H9 (cell line): ENCODE measurements around the gene NT5DC3. TPM values are rescaled to one million over a fixed set of nuclear protein-coding genes. Genes with fewer than 3 reads are reported as not detected.

Experiments used
- DNase-seq: peaks from one replicate; pipeline ENCODE4 v3.0.0-alpha.2; 2017
- H2AFZ ChIP-seq: one replicate; pipeline ENCODE4 v1.6.1; 2013; ENCODE audit warnings: mild to moderate bottlenecking, low read length, control low read depth, moderate library complexity
- H2AK5ac ChIP-seq: 2 replicates; pipeline ENCODE4 v1.6.1; 2013; ENCODE audit warnings: low read length, control low read depth, mixed read lengths; ENCODE audit not compliant: insufficient read length
- H2BK120ac ChIP-seq: one replicate; pipeline ENCODE4 v1.6.1; 2013; ENCODE audit warnings: low read depth, mild to moderate bottlenecking, low read length, control low read depth, inconsistent platforms; ENCODE audit not compliant: poor library complexity, severe bottlenecking
- H2BK12ac ChIP-seq: 2 replicates; pipeline ENCODE4 v1.6.1; 2013; ENCODE audit warnings: low read length, control low read depth, mixed read lengths, low read depth; ENCODE audit not compliant: insufficient read length
- H2BK15ac ChIP-seq: 2 replicates; pipeline ENCODE4 v1.6.1; 2013; ENCODE audit warnings: low read depth, low read length, control low read depth
- H2BK20ac ChIP-seq: one replicate; pipeline ENCODE4 v1.6.1; 2013; ENCODE audit warnings: low read depth, mild to moderate bottlenecking, low read length, control low read depth, inconsistent platforms; ENCODE audit not compliant: poor library complexity, severe bottlenecking
- H2BK5ac ChIP-seq: 2 replicates; pipeline ENCODE4 v1.6.1; 2013; ENCODE audit warnings: low read length, control low read depth, mixed read lengths; ENCODE audit not compliant: insufficient read length
- H3K14ac ChIP-seq: 2 replicates; pipeline ENCODE4 v1.6.1; 2013; ENCODE audit warnings: low read length, control low read depth; ENCODE audit not compliant: insufficient read depth
- H3K18ac ChIP-seq: 2 replicates; pipeline ENCODE4 v1.6.1; 2013; ENCODE audit warnings: low read depth, mild to moderate bottlenecking, mixed read lengths, low read length, control low read depth; ENCODE audit not compliant: insufficient read length
- H3K23ac ChIP-seq: 2 replicates; pipeline ENCODE4 v1.6.1; 2013; ENCODE audit warnings: low read length, control low read depth, mixed read lengths, low read depth; ENCODE audit not compliant: insufficient read length
- H3K23me2 ChIP-seq: 2 replicates; pipeline ENCODE4 v1.6.1; 2013; ENCODE audit warnings: low read depth, mild to moderate bottlenecking, mixed read lengths, low read length, control low read depth; ENCODE audit not compliant: insufficient read length, poor library complexity, severe bottlenecking
- H3K27ac ChIP-seq: 2 replicates; pipeline ENCODE4 v1.5.1; 2013; ENCODE audit warnings: low read length, control low read depth, mixed read lengths, low read depth; ENCODE audit not compliant: insufficient read length
- H3K27me3 ChIP-seq: 2 replicates; pipeline ENCODE4 v1.6.1; 2013; ENCODE audit warnings: low read length, control low read depth, inconsistent platforms; ENCODE audit not compliant: insufficient read depth
- H3K4ac ChIP-seq: 2 replicates; pipeline ENCODE4 v1.6.1; 2013; ENCODE audit warnings: low read depth, mild to moderate bottlenecking, control low read depth, inconsistent platforms, low read length, moderate library complexity
- H3K4me1 ChIP-seq: 2 replicates; pipeline ENCODE4 v1.6.1; 2013; ENCODE audit warnings: low read length, control low read depth, inconsistent platforms; ENCODE audit not compliant: insufficient read depth
- H3K4me2 ChIP-seq: 2 replicates; pipeline ENCODE4 v1.6.1; 2013; ENCODE audit warnings: low read length, control low read depth, mixed read lengths; ENCODE audit not compliant: insufficient read length, insufficient read depth
- H3K56ac ChIP-seq: 2 replicates; pipeline ENCODE4 v1.6.1; 2013; ENCODE audit warnings: low read depth, mild to moderate bottlenecking, mixed read lengths, low read length, control low read depth; ENCODE audit not compliant: insufficient read length
- H3K79me1 ChIP-seq: 2 replicates; pipeline ENCODE4 v1.6.1; 2013; ENCODE audit warnings: low read depth, mild to moderate bottlenecking, moderate library complexity, low read length, control low read depth, inconsistent platforms; ENCODE audit not compliant: insufficient read depth, poor library complexity, severe bottlenecking
- H3K79me2 ChIP-seq: 2 replicates; pipeline ENCODE4 v1.6.1; 2013; ENCODE audit warnings: low read length, control low read depth, inconsistent platforms; ENCODE audit not compliant: insufficient read depth
- H3K9ac ChIP-seq: 2 replicates; pipeline ENCODE4 v1.6.1; 2013; ENCODE audit warnings: low read length, control low read depth, mixed read lengths; ENCODE audit not compliant: insufficient read length; ENCODE audit errors: extremely low read depth
- H3K9me3 ChIP-seq: one replicate; pipeline ENCODE4 v1.6.1; 2013; ENCODE audit warnings: low read depth, low read length, inconsistent platforms; ENCODE audit not compliant: control insufficient read depth
- H3T11ph ChIP-seq: one replicate; pipeline ENCODE4 v1.6.1; 2013; ENCODE audit warnings: mild to moderate bottlenecking, low read length, control low read depth, inconsistent platforms
- H4K20me1 ChIP-seq: one replicate; pipeline ENCODE4 v1.6.1; 2013; ENCODE audit not compliant: control insufficient read depth, insufficient read length, insufficient read depth
- H4K5ac ChIP-seq: 2 replicates; pipeline ENCODE4 v1.6.1; 2013; ENCODE audit warnings: low read depth, mild to moderate bottlenecking, mixed read lengths, low read length, control low read depth; ENCODE audit not compliant: insufficient read length
- H4K8ac ChIP-seq: replicated peaks from 2 replicates; pipeline ENCODE4 v1.6.1; 2013; ENCODE audit warnings: low read length, control low read depth, mixed read lengths, low read depth; ENCODE audit not compliant: insufficient read length
- H4K91ac ChIP-seq: 2 replicates; pipeline ENCODE4 v1.6.1; 2013; ENCODE audit warnings: low read depth, mild to moderate bottlenecking, moderate library complexity, mixed read lengths, low read length, control low read depth; ENCODE audit not compliant: insufficient read length
- H3K27ac Mint-ChIP-seq, 3 experiments: 2 replicates in 2 of 3; 3 replicates in 1 of 3; pipeline ENCODE4 v1.8.0; 2020 to 2021; ENCODE audit warnings: mixed read lengths in 3 of 3, mild to moderate bottlenecking in 1 of 3, moderate library complexity in 1 of 3
- H3K27me3 Mint-ChIP-seq: 2 replicates; pipeline ENCODE4 v1.8.0; 2021; ENCODE audit warnings: low read depth, mild to moderate bottlenecking, moderate library complexity, mixed read lengths
- H3K36me3 Mint-ChIP-seq, 3 experiments: 2 replicates in 2 of 3; 3 replicates in 1 of 3; pipeline ENCODE4 v1.8.0; 2020 to 2021; ENCODE audit warnings: low read depth in 3 of 3, mixed read lengths in 3 of 3; ENCODE audit not compliant: insufficient read depth in 1 of 3
- H3K4me1 Mint-ChIP-seq, 2 experiments: 2 replicates each; pipeline ENCODE4 v1.8.0; 2020; ENCODE audit warnings: mixed read lengths in 2 of 2
- H3K4me3 Mint-ChIP-seq, 2 experiments: 2 replicates in 1 of 2; 3 replicates in 1 of 2; pipeline ENCODE4 v1.8.0; 2020 to 2021; ENCODE audit warnings: mild to moderate bottlenecking in 2 of 2, mixed read lengths in 2 of 2, moderate library complexity in 1 of 2
- H3K9me3 Mint-ChIP-seq, 2 experiments: 2 replicates in 1 of 2; 3 replicates in 1 of 2; pipeline ENCODE4 v1.8.0; 2020; ENCODE audit warnings: mild to moderate bottlenecking in 2 of 2, mixed read lengths in 2 of 2, moderate library complexity in 1 of 2
- CTCF ChIP-seq: fragments of 200-600 bp; sonication (generic); conservative IDR thresholded peaks from 3 replicates; pipeline ENCODE4 v1.8.0; 2021; ENCODE audit warnings: antibody characterized with exemption, mild to moderate bottlenecking
- WGBS: extraction: QIAGEN DNeasy Blood & Tissue Kit; methylation state at CpG from one replicate; pipeline ENCODE4 v1.1.7; 2013; ENCODE audit warnings: missing lambda C conversion rate, low lambda C conversion rate, mixed read lengths; ENCODE audit not compliant: insufficient read length; ENCODE audit errors: extremely low coverage; 5-methylcytosine and 5-hydroxymethylcytosine counted together
- total RNA-seq: library from RNA; stranded (reverse); gene quantifications from 2 replicates; pipeline ENCODE4 v1.2.1, GENCODE V29; 2021

NT5DC3 gene
- total RNA-seq, 1 experiment from 2014 or later = 13.6 TPM

- Mint-ChIP-seq H3K36me3 (peaks cover 0 to 8% (median 6%) of the 10 kb centered on the region in 3 experiments; a peak in 4 of 7 replicates), H3K4me3 (no peak overlapping the region), H3K27ac (peak overlapping the region in 1 of 3 experiments; percentile 43; a peak in 2 of 7 replicates), H3K4me1 (peaks cover 9 to 11% of the 10 kb centered on the region in 2 experiments), H3K9me3 (no peaks in the 10 kb centered on the region), H3K27me3 (peaks cover 1% of the 10 kb centered on the region; the same call in 1 of the 2 replicates)
- Histone ChIP-seq H3K9ac (no peak overlapping the region), H2BK20ac (no peak overlapping the region), H3K27me3 (no peaks in the 10 kb centered on the region), H2BK120ac (no peak overlapping the region), H3K4ac (no peak overlapping the region), H2BK5ac (no peak overlapping the region), H3K23me2 (no peaks in the 10 kb centered on the region), H3T11ph (no peak overlapping the region), H3K23ac (no peak overlapping the region), H3K79me2 (no peaks in the 10 kb centered on the region), H3K4me1 (no peaks in the 10 kb centered on the region), H2AK5ac (no peak overlapping the region), H3K27ac (no peak overlapping the region), H3K4me2 (no peak overlapping the region), H2BK15ac (no peak overlapping the region), H4K91ac (no peak overlapping the region), H2AFZ (no peak overlapping the region), H4K20me1 (no peaks in the 10 kb centered on the region), H4K5ac (no peak overlapping the region), H3K79me1 (no peaks in the 10 kb centered on the region), H2BK12ac (no peak overlapping the region), H3K18ac (no peak overlapping the region), H3K56ac (no peak overlapping the region), H3K14ac (no peak overlapping the region), H4K8ac (no peak overlapping the region), H3K9me3 (no peaks in the 10 kb centered on the region)
- TF ChIP-seq CTCF = peak; percentile 24; the same call in 2 of the 3 replicates
- no peak for DNase-seq
- WGBS = no CpG with 5 or more reads among the region's 10 CpGs
These were observed 82.5 kb downstream of the NT5DC3 start for GRCh38 chr12:103758310-103759089.
